Measurements from ENCODE around the gene XCL2.

DNA sequence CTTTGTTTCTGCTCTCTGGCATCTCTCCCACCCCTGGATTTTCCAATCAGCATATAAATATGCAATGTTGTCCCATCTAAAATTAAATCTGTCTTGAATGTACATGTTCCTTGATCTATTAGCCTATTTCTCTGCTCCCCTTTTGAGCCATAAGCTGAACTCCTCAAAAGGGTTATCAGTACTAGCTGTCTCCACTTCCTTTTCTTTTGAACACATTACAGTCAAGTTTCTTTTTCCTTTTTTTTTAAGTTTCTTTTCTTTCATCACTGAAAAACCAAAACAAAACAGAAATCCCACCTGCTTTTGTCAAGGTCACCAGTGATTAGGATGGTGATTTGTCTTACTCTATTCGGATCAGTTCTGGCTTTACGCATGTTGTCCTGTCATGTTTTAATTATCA, 29.3 kb downstream of the XCL2 start:
- TF ChIP-seq CTCF (IDR thresholded peaks at IDR 0.05) (no peak), POLR2AphosphoS5 (IDR thresholded peaks at IDR 0.05; ENCODE audit: low read depth, low read length) (no peak), TCF7L2 (IDR thresholded peaks at IDR 0.05; ENCODE audit: low read depth, low read length) (no peak)

Data from Panc1 (cell line).